Endothelial cell of umbilical vein (primary cell): ENCODE results near the gene NF2. TPM values are rescaled to one million over a fixed set of nuclear protein-coding genes. Genes with fewer than 3 reads are reported as not detected.

Source experiments
- BruUV-seq: library from RNA; stranded (reverse); fragments of 400-500 nt; replicated peaks from 2 replicates; lab custom pipeline; 2021; lab: Mats Ljungman, UMichigan
- CTCF ChIA-PET: fragments of 300-600, 350-600 bp; sonication (Branson Sonifier 250); formaldehyde crosslinking; loops from one replicate; lab custom pipeline; 2021; ENCODE audit warnings: antibody characterized with exemption, inconsistent platforms; lab: Charles Lee
- POLR2A ChIA-PET: fragments of 300-600, 350-600 bp; sonication (Branson Sonifier 250); formaldehyde crosslinking; loops from one replicate; lab custom pipeline; 2021; ENCODE audit warnings: antibody characterized with exemption, inconsistent platforms; lab: Charles Lee
- DNase-seq: peaks from one replicate; pipeline ENCODE4 v3.0.0-alpha.2; 2011; ENCODE audit warnings: low read depth, low spot score
- FAIRE-seq: peaks from 2 replicates; lab custom pipeline; 2011; peaks lifted over from hg19 to GRCh38; lab: Jason Lieb, UNC
- H2AFZ ChIP-seq: 2 replicates; pipeline ENCODE4 v1.6.0; 2012; ENCODE audit warnings: low read depth, low read length, control low read depth, inconsistent platforms
- H3K27ac ChIP-seq: 2 replicates; pipeline ENCODE4 v1.5.1; 2011; ENCODE audit warnings: low read depth, mild to moderate bottlenecking, control low read depth, low read length, moderate library complexity; ENCODE audit not compliant: insufficient read depth
- H3K27me3 ChIP-seq, 2 experiments: 2 replicates each; pipeline versions ENCODE4 v1.6.0 to v1.6.1; 2011; ENCODE audit warnings: low read length in 2 of 2, mixed read lengths in 1 of 2; ENCODE audit not compliant: control insufficient read depth in 2 of 2, insufficient read depth in 2 of 2
- H3K36me3 ChIP-seq, 2 experiments: 2 replicates in 1 of 2; 3 replicates in 1 of 2; pipeline ENCODE4 v1.5.1; 2011; ENCODE audit warnings: low read length in 2 of 2, mild to moderate bottlenecking in 1 of 2, moderate library complexity in 1 of 2; ENCODE audit not compliant: control insufficient read depth in 2 of 2, insufficient read depth in 2 of 2; ENCODE audit errors: extremely low read depth in 1 of 2
- H3K4me1 ChIP-seq: 3 replicates; pipeline ENCODE4 v1.5.1; 2011; ENCODE audit warnings: mild to moderate bottlenecking, low read length; ENCODE audit not compliant: control insufficient read depth, insufficient read depth; ENCODE audit errors: extremely low read depth
- H3K4me2 ChIP-seq: 2 replicates; pipeline ENCODE4 v1.6.1; 2011; ENCODE audit warnings: low read length, control low read depth, mixed read lengths; ENCODE audit not compliant: insufficient read depth
- H3K4me3 ChIP-seq, 3 experiments: fragments of 200-600 bp in 1 of 3; sonication (generic), shearing (Covaris generic) in 1 of 3; replicated peaks in 1 of 3; 2 replicates each; pipeline ENCODE4 v1.5.1; 2011 to 2016; ENCODE audit warnings: control low read depth in 3 of 3, low read length in 3 of 3, mild to moderate bottlenecking in 2 of 3, inconsistent platforms in 1 of 3, low read depth in 1 of 3, moderate library complexity in 1 of 3; ENCODE audit not compliant: insufficient read depth in 1 of 3
- H3K79me2 ChIP-seq: 2 replicates; pipeline ENCODE4 v1.6.0; 2012; ENCODE audit warnings: low read length, inconsistent platforms; ENCODE audit not compliant: control insufficient read depth, insufficient read depth
- H3K9ac ChIP-seq: replicated peaks from 2 replicates; pipeline ENCODE3; 2011; ENCODE audit warnings: low read length, control low read depth; ENCODE audit not compliant: insufficient read depth; ENCODE audit errors: extremely low read depth
- H3K9me1 ChIP-seq: replicated peaks from 3 replicates; pipeline ENCODE4 v1.6.0; 2011; ENCODE audit warnings: mild to moderate bottlenecking, low read length; ENCODE audit not compliant: control insufficient read depth, insufficient read depth; ENCODE audit errors: extremely low read depth
- H3K9me3 ChIP-seq: replicated peaks from 2 replicates; pipeline ENCODE4 v1.5.1; 2012; ENCODE audit warnings: low read length, inconsistent platforms; ENCODE audit not compliant: control insufficient read depth, insufficient read depth
- H4K20me1 ChIP-seq: replicated peaks from 2 replicates; pipeline ENCODE3; 2011; ENCODE audit warnings: mild to moderate bottlenecking, low read length; ENCODE audit not compliant: control insufficient read depth, insufficient read depth; ENCODE audit errors: extremely low read depth
- EZH2 ChIP-seq: IDR thresholded peaks from 2 replicates; pipeline ENCODE4 v1.6.1; 2012; ENCODE audit warnings: borderline replicate concordance, low read depth, mild to moderate bottlenecking, moderate library complexity, low read length, inconsistent platforms; ENCODE audit not compliant: severe bottlenecking
- FOS ChIP-seq: IDR thresholded peaks from 2 replicates; pipeline ENCODE4 v1.6.1; 2011; ENCODE audit warnings: mild to moderate bottlenecking, low read length, moderate library complexity, borderline replicate concordance; ENCODE audit not compliant: insufficient read depth
- GATA2 ChIP-seq: IDR thresholded peaks from 2 replicates; pipeline ENCODE4 v1.7.0; 2011; ENCODE audit warnings: low read depth, mild to moderate bottlenecking, moderate library complexity, mixed read lengths, low read length; ENCODE audit not compliant: insufficient read length, insufficient read depth
- JUN ChIP-seq: IDR thresholded peaks from 2 replicates; pipeline ENCODE4 v1.6.1; 2011; ENCODE audit warnings: borderline replicate concordance, low read depth; ENCODE audit not compliant: insufficient read length, insufficient read depth
- MYC ChIP-seq: IDR thresholded peaks from one replicate; pipeline ENCODE4 v1.6.1; 2011; ENCODE audit warnings: mild to moderate bottlenecking, low read depth, low read length
- POLR2A ChIP-seq: IDR thresholded peaks from 2 replicates; pipeline ENCODE4 v1.6.1; 2012; ENCODE audit warnings: low read depth, mild to moderate bottlenecking, control low read depth, low read length
- POLR2AphosphoS5 ChIP-seq: IDR thresholded peaks from 2 replicates; pipeline ENCODE4 v1.6.1; 2012; ENCODE audit warnings: low read depth, mild to moderate bottlenecking, control low read depth, low read length, moderate library complexity; ENCODE audit not compliant: insufficient read depth
- dilution Hi-C: fragments of 300-500 bp; cut with MboI; formaldehyde crosslinking; loops from one replicate; pipeline ENCODE4 v1.15.0; 2019; ENCODE audit warnings: low sequenced_read_pairs; ENCODE audit not compliant: extremely low pct_ligation_motif_present
- intact Hi-C: fragments of 100-400 bp; cut with micrococcal nuclease; formaldehyde crosslinking; loops from one replicate; pipeline ENCODE4 v1.10.0; 2022
- polyA plus RNA-seq, 4 experiments: library from polyadenylated mRNA; depleted of rRNA in 3 of 4; stranded (reverse) in 3 of 4; unstranded in 1 of 4; fragments of >200 nt; gene quantifications; 2 replicates each; pipeline versions ENCODE4 v1.2.1 to v1.2.3, GENCODE V29; 2011 to 2012; ENCODE audit warnings: missing spikeins in 1 of 4
- total RNA-seq: library from RNA; stranded (reverse); gene quantifications from 2 replicates; pipeline ENCODE4 v1.2.3, GENCODE V29; 2021
- TF ChIP-seq, protein P1 (sequence below), 2 donors: IDR thresholded peaks; 1 replicate in 1 of 2; 2 replicates in 1 of 2; pipeline ENCODE4 v1.5.1; 2011; ENCODE audit warnings: low read length in 2 of 2, mild to moderate bottlenecking in 2 of 2, moderate library complexity in 2 of 2, control low read depth in 1 of 2, inconsistent platforms in 1 of 2, low read depth in 1 of 2; ENCODE audit not compliant: insufficient read depth in 1 of 2; ENCODE audit errors: extremely low read depth in 1 of 2

Gene NF2
- total and polyA plus RNA-seq, 2 donors (not counting 3 experiments of a cell fraction or from before 2014, with no cell fraction given) = 27.8 to 115 TPM

DNA sequence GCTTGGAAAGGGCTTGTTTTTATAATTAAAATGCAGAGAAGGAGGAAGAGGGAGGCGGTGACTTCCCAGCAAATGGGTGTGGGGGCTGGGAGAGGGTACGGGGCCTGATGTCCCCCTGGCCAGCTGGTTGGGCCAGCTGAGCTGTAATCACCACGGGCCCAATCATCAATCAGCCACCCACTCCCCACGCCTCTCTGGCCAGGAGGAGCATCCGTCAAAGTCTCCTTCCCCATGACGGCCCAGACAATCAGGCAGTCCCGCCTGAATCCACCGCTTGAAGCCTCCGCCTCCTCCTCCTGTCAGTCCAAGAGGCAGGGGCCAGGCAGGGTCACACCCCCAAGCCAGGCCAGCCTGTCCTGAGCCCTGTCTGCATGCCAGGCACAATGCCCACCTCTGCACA is 103.1 kb downstream of the NF2 start:
- H3K79me2 ChIP-seq = no peaks in the 10 kb centered on the region
- H3K9ac ChIP-seq = no peak overlapping the region
- ChIA-PET CTCF (interaction anchor here (1.6 to 2.3 kb wide), 2 partner anchors 17 to 382 kb away, joined by 4 to 9 read pairs; no protein-coding TSS in a partner anchor), POLR2A (no interaction called here)
- DNase-seq = no peak
- TF ChIP-seq GATA2 = no peak
- no peak overlapping the region for H3K4me2 ChIP-seq
- intact Hi-C loops = no loop called here
- no peak for FAIRE-seq
- H3K4me1 ChIP-seq = peaks cover 3% of the 10 kb centered on the region
- H3K27ac ChIP-seq = no peak overlapping the region
- no peaks in the 10 kb centered on the region for H3K9me3 ChIP-seq
- no peaks in the 10 kb centered on the region for H3K36me3 ChIP-seq
- dilution Hi-C loops = no loop called here
- no peaks in the 10 kb centered on the region for H3K9me1 ChIP-seq
- H3K4me3 ChIP-seq = no peak overlapping the region
- no peaks in the 10 kb centered on the region for H4K20me1 ChIP-seq
- no TSS peak for BruUV-seq
- peaks cover 15% of the 10 kb centered on the region in 2 experiments for H3K27me3 ChIP-seq
- H2AFZ ChIP-seq = no peak overlapping the region

DNA sequence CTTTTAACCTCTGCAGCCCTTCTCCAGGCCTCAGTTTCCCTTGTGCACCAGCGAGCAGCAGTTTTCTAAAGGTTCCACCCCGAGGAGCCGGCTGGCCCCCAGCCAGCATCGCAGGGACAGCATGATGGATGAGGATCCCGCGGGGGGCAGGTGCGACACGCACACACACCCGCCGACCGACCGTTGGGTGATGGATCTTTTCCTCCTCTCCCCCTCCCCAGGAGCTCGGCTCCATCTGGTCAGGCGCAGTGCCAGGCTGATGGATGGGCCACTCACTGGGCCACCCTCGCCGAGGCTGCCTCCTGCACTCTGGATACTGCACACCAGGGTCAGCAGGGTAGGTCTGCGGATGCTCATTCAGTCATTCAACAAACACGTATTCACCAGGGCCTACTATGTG is 103.6 kb downstream of the NF2 start:
- no peak overlapping the region for H3K4me3 ChIP-seq
- H4K20me1 ChIP-seq = no peaks in the 10 kb centered on the region
- dilution Hi-C loops = no loop called here
- H3K27ac ChIP-seq = no peak overlapping the region
- POLR2A ChIA-PET = no interaction called here
- H3K9me1 ChIP-seq = no peaks in the 10 kb centered on the region
- no peaks in the 10 kb centered on the region for H3K79me2 ChIP-seq
- H3K36me3 ChIP-seq = no peaks in the 10 kb centered on the region
- BruUV-seq = no TSS peak
- CTCF ChIA-PET = interaction anchor here (1.6 kb wide), 1 partner anchor 17 kb away, joined by 4 read pairs; no protein-coding TSS in a partner anchor
- DNase-seq = no peak
- intact Hi-C loops = no loop called here
- H3K9ac ChIP-seq = no peak overlapping the region
- no peak for FAIRE-seq
- H3K27me3 ChIP-seq = peaks cover 15% of the 10 kb centered on the region in 2 experiments
- no peak overlapping the region for H3K4me2 ChIP-seq
- no peaks in the 10 kb centered on the region for H3K9me3 ChIP-seq
- no peak overlapping the region for H2AFZ ChIP-seq
- no peaks in the 10 kb centered on the region for H3K4me1 ChIP-seq
- TF ChIP-seq JUN = no peak
- no peak for TF ChIP-seq EZH2
- TF ChIP-seq, protein P1, sequence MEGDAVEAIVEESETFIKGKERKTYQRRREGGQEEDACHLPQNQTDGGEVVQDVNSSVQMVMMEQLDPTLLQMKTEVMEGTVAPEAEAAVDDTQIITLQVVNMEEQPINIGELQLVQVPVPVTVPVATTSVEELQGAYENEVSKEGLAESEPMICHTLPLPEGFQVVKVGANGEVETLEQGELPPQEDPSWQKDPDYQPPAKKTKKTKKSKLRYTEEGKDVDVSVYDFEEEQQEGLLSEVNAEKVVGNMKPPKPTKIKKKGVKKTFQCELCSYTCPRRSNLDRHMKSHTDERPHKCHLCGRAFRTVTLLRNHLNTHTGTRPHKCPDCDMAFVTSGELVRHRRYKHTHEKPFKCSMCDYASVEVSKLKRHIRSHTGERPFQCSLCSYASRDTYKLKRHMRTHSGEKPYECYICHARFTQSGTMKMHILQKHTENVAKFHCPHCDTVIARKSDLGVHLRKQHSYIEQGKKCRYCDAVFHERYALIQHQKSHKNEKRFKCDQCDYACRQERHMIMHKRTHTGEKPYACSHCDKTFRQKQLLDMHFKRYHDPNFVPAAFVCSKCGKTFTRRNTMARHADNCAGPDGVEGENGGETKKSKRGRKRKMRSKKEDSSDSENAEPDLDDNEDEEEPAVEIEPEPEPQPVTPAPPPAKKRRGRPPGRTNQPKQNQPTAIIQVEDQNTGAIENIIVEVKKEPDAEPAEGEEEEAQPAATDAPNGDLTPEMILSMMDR (IDR thresholded peaks at IDR 0.05; ENCODE audit: extremely low read depth in 1 of 2, insufficient read depth in 1 of 2, low read depth in 1 of 2, low read length in 2 of 2) = no peak
- TF ChIP-seq GATA2 = no peak
- TF ChIP-seq MYC = no peak
- TF ChIP-seq POLR2AphosphoS5 = no peak
- no peak for TF ChIP-seq POLR2A
- TF ChIP-seq FOS = no peak
